Fibroblast of mammary gland (primary cell): ENCODE results near the gene NCOA1.
A peak's percentile ranks its signal among the peaks of the same experiment; 100 is the strongest.

Experiments used
- DNase-seq: peaks from one replicate; pipeline ENCODE4 v3.0.0-alpha.2; 2010; ENCODE audit warnings: low read depth
- H3K4me3 ChIP-seq: 2 replicates; pipeline ENCODE4 v1.5.1; 2011; ENCODE audit warnings: low read depth, mild to moderate bottlenecking, low read length, moderate library complexity; ENCODE audit not compliant: control insufficient read depth
- TF ChIP-seq, protein P1 (sequence below): conservative IDR thresholded peaks from 2 replicates; pipeline ENCODE4 v1.5.1; 2011; ENCODE audit warnings: low read depth, low read length, inconsistent platforms; ENCODE audit not compliant: control insufficient read depth, insufficient read depth

NCOA1 gene

DNA sequence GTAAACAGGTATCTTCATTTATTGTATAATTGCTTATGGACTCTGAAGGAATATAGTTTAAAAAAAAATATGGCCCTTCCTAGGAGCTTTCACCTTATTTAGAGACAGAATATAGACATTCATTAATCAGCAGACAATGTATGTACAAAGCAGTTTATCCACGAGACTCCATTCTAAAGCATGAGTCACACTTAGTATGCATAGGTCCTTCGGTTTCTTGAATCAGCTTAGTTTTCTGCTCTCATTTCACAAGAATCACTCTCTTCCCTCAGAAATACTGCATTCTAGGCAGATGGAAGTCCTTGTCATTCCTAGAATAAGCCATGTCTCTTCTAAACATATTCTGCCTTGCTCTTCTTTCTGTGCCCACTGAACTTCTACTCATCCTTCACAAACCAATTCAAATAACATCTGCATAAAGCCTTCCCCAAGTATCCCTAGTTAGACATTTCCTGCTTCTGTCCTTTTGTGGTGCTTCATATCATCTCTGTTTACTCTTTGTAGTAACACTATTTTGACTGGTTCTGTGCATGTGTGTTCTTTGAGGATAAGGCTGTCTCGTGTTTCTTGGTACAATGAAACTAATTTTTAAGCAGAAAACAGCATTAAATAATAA, 217.6 kb downstream of the NCOA1 start:
- DNase-seq = peak; percentile 61
- TF ChIP-seq, protein P1, sequence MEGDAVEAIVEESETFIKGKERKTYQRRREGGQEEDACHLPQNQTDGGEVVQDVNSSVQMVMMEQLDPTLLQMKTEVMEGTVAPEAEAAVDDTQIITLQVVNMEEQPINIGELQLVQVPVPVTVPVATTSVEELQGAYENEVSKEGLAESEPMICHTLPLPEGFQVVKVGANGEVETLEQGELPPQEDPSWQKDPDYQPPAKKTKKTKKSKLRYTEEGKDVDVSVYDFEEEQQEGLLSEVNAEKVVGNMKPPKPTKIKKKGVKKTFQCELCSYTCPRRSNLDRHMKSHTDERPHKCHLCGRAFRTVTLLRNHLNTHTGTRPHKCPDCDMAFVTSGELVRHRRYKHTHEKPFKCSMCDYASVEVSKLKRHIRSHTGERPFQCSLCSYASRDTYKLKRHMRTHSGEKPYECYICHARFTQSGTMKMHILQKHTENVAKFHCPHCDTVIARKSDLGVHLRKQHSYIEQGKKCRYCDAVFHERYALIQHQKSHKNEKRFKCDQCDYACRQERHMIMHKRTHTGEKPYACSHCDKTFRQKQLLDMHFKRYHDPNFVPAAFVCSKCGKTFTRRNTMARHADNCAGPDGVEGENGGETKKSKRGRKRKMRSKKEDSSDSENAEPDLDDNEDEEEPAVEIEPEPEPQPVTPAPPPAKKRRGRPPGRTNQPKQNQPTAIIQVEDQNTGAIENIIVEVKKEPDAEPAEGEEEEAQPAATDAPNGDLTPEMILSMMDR = no peak
- no peak overlapping the region for H3K4me3 ChIP-seq

DNA sequence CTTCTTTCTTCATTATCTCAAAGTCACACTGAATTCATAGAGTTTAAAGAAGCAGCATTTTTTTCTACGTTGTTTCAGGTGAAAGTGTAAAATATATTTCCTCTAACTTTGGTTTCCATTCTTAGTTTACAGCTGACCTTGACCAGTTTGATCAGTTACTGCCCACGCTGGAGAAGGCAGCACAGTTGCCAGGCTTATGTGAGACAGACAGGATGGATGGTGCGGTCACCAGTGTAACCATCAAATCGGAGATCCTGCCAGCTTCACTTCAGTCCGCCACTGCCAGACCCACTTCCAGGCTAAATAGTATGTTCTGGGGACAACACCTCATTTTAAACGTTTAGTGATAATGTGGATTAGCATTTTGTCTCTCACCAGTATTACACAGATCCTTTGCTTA, 219.8 kb downstream of the NCOA1 start:
- no peak overlapping the region for H3K4me3 ChIP-seq
- DNase-seq = no peak
- TF ChIP-seq, protein P1 = no peak

DNA sequence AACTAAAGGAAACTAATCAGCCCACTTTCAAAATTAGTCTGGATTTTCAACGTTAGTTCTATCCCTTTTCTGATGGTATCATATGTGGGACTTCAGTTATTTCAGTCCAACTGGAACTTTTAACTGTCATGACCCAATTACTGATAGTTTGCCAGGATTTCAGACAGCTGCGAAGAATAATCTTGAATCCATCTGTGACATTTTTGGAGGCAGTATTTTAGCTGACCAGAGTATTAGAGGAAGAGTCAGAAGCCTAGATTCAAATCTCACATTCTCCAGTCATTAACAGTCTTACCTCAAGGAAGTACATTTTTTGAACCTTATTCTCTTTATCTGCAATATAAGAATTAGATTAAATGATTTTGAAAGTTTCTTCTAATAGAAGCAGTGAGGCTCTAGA, 220.8 kb downstream of the NCOA1 start:
- DNase-seq = no peak
- H3K4me3 ChIP-seq = no peak overlapping the region
- TF ChIP-seq, protein P1 = no peak

DNA sequence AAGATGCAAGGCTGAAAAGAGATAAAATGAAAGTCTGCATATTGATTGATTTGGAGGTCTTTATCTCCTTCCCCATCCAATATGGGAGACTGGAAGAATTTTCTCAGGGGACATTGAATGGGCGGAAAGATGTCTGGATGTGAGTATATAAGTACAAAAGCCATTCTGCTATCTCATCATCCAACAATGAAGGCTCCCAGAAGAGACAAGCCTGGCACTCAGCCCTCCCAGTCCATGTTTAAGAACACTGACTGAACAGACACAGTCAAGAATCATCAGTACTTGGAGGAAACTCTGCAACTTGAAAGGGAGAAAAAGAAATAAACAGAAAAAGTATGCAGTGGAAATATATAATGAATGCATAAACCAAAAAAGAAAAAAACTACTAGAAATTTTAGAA, 221.2 kb downstream of the NCOA1 start:
- DNase-seq = no peak
- TF ChIP-seq, protein P1 = no peak
- H3K4me3 ChIP-seq = no peak overlapping the region

DNA sequence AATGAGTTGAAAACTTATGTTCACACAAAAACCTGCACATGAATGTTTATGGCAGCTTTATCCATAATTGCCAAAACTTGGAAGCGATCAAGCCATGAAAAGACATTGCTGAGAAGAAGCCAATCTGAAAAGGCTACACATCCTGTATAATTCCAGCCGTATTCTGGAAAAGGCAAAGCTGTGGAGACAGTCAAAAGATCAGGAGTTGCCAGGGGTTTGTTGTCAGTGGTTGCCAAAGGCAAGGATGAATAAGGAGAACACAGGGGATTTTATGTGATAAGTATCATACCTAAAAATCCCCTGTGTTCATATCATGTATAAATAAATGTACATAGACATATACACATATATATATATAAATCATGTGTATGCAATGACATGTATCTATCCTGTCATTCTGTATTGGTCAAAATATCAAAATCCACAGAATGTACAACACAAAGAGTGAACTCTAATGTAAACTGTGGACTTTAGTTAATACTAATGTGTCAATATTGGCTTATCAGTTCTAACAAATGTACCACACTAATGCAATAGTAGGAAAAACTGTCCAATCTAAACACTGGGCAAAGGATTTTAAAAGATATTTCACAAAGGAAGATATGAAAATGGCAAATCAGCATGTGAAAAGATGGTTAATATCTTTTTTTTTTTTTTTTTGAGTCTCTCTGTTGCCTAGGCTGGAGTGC, 226.4 kb downstream of the NCOA1 start:
- no peak overlapping the region for H3K4me3 ChIP-seq
- TF ChIP-seq, protein P1 = no peak
- no peak for DNase-seq

DNA sequence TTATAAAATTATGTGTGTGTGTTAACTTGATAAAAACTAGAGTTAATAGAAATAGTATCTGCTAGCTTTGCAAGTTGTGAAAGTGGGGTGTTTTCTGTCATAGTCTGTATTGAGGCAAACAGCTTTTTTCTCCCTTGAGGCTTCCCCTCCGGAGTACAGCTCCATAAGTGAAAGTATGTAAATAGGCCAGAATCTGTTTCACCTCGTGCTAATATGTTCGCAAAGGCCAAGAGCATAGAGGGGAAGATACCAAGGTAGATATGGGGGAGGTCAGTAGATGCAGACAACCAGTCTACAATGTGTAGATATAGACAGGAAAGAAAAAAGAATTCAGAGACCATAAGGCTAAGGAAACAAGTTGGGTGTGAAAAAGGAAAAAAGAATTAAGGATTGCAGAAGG, 229.3 kb downstream of the NCOA1 start:
- DNase-seq = no peak
- TF ChIP-seq, protein P1 = no peak
- H3K4me3 ChIP-seq = no peak overlapping the region
